ENCODE measurements around the gene CCDC144A. TPM values are rescaled to one million over a fixed set of nuclear protein-coding genes. Genes with fewer than 3 reads are reported as not detected.
"Not testable (repeated sequence)": the region's sequence is repeated elsewhere in the genome, so short reads cannot be mapped to it uniquely, and the experiment has no call there.

The CCDC144A gene
- polyA plus RNA-seq, 1 donor from 2014 or later, result not detected

DNA sequence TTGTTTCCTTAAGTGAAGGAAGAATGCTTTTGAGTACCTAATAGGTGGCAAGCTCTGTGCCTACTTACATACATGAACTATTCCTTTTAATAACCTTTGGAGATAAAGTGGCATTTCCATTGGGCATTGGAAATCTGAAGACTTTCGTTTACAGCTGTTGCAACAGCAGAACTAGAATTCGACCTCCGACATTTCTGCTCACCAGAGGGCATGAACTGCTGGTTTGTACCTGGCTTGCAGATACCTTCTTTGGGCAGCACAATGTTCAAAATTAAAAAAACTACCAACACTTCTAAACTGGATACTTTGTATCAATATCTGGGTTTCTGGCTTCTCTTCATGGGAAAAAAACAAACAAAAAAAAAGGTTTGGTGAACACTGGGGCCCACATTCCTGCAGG, 99.6 kb downstream of the CCDC144A start:
- not testable (repeated sequence) for H3K9me3 Mint-ChIP-seq, H3K4me3 Mint-ChIP-seq, H3K36me3 Mint-ChIP-seq, H3K27ac Mint-ChIP-seq, H3K4me1 Mint-ChIP-seq, H3K27me3 Mint-ChIP-seq

DNA sequence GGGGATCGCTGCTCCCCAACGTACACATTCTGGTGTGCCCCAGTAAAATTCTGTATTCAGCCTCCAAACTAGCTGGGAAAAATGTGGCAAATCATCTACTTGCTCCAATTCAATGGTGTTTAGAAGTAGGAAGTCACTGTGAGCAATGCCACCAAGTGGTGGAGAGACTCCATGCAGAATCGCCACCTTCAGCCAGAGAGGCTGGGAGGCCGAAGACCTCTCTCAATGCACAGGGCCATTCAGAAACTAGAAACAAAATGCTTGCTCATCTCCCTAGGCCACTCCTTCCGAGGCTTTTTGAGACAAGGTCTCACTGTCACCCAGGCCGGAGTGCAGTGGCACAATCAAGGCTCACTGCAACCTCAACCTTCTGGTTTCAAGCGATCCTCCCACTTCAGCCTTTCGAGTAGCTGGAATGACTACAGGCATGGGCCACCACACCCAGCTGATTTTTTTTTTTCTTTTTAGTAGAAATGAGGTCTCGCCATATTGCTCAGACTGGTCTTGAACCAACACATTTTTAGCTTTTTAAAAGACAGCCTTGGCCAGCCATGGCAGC, 100.4 kb downstream of the CCDC144A start:
- not testable (repeated sequence) for H3K4me3 Mint-ChIP-seq, H3K9me3 Mint-ChIP-seq, H3K36me3 Mint-ChIP-seq, H3K4me1 Mint-ChIP-seq, H3K27me3 Mint-ChIP-seq, H3K27ac Mint-ChIP-seq

- not testable (repeated sequence) for H3K4me3 Mint-ChIP-seq, H3K4me1 Mint-ChIP-seq, H3K36me3 Mint-ChIP-seq, H3K27ac Mint-ChIP-seq, H3K9me3 Mint-ChIP-seq, H3K27me3 Mint-ChIP-seq
These were observed 104.2 kb downstream of the CCDC144A start for GRCh38 chr17:16794215-16794614.

DNA sequence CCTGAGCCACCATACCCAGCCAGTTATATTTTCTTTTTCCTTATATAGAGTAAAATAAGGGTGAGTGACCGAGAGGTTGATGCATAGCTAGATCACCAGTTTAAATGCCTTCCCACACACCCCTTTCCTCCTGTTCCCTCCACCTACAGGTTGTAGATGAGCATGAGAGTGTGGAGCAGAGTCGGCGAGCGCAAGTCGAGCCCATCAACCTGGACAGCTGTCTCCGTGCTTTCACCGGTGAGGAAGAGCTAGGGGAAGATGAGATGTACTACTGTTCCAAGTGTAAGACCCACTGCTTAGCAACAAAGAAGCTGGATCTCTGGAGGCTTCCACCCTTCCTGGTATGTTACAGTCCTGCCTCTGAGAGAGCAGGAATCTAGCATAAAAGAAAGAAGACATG, 105.9 kb downstream of the CCDC144A start:
- not testable (repeated sequence) for H3K27ac Mint-ChIP-seq, H3K4me3 Mint-ChIP-seq, H3K27me3 Mint-ChIP-seq, H3K36me3 Mint-ChIP-seq, H3K9me3 Mint-ChIP-seq, H3K4me1 Mint-ChIP-seq

DNA sequence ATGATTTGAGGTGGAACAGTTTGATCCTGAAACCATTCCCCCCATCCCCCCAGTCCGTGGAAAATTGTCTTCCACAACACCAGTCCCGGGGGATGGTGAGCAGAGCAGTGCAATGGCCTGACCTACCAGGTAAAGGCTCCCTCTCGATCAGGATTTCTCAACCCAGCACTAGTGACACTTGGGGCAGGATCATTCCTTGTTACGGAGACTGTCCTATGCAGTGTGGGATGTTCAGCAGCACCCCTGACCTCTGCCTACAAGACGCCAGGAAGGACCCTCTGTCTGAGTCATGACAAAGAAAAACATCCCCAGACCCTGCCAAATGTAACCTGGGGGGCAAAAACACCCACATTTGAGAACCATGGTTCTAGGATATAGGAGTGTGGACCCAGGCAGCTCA, 114.8 kb downstream of the CCDC144A start:
- H3K36me3 Mint-ChIP-seq, H3K27me3 Mint-ChIP-seq, H3K27ac Mint-ChIP-seq, H3K4me1 Mint-ChIP-seq, H3K4me3 Mint-ChIP-seq, H3K9me3 Mint-ChIP-seq: not testable (repeated sequence)

DNA sequence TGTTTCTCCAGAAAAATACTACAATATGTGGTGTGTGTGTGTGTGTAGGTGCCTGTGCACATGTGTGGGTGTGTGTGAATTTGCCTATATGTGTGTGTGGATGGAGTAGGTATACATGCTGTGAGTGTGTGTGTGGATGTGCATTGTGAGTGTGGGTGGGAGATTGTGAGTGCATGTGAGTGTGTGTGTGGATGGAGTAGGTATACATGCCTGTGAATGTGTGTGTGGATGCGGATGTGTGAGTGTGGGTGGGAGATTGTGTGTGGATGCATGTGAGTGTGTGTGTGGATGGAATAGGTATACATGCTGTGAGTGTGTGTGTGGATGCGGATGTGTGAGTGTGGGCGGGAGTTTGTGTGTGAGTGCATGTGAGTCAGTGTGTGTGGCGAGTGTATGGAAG, 116.6 kb downstream of the CCDC144A start:
- not testable (repeated sequence) for H3K4me3 Mint-ChIP-seq, H3K27ac Mint-ChIP-seq, H3K36me3 Mint-ChIP-seq, H3K9me3 Mint-ChIP-seq, H3K4me1 Mint-ChIP-seq, H3K27me3 Mint-ChIP-seq

GRCh38 chr17:16807620-16808019, 117.6 kb downstream of the CCDC144A start:
- H3K27ac Mint-ChIP-seq, H3K4me3 Mint-ChIP-seq, H3K4me1 Mint-ChIP-seq, H3K9me3 Mint-ChIP-seq, H3K36me3 Mint-ChIP-seq, H3K27me3 Mint-ChIP-seq: not testable (repeated sequence)

- not testable (repeated sequence) for H3K4me1 Mint-ChIP-seq, H3K4me3 Mint-ChIP-seq, H3K9me3 Mint-ChIP-seq, H3K36me3 Mint-ChIP-seq, H3K27ac Mint-ChIP-seq, H3K27me3 Mint-ChIP-seq
These were observed 120.2 kb downstream of the CCDC144A start for GRCh38 chr17:16810236-16810635.

- not testable (repeated sequence) for H3K27ac Mint-ChIP-seq, H3K9me3 Mint-ChIP-seq, H3K4me3 Mint-ChIP-seq, H3K36me3 Mint-ChIP-seq, H3K4me1 Mint-ChIP-seq
- peaks cover 14% of the 10 kb centered on the region for H3K27me3 Mint-ChIP-seq
These were observed 122.1 kb downstream of the CCDC144A start for GRCh38 chr17:16812126-16812525.

DNA sequence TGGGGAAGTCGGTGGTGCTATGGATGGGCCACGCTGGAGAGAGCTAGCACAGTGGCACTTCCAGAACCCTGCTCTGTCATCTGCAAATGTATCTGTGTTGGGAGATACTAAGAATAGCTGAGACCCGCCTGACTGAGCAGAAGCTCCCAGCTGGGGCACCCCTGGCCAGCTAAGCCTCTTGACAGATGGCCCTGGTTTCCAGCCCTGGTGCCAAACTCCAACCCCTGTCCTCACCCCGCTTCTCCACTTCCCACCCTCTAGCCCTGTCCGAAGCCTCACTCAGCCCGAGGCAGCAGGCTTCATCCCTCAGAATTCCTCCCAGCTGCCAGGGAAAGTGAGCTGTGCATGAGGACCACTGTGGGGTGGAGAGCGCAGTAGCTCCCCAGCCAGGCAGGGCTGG, 124.4 kb downstream of the CCDC144A start:
- peaks cover 22% of the 10 kb centered on the region for H3K27me3 Mint-ChIP-seq
- H3K36me3 Mint-ChIP-seq, result no peaks in the 10 kb centered on the region
- H3K27ac Mint-ChIP-seq, result no peak overlapping the region
- H3K9me3 Mint-ChIP-seq, result no peaks in the 10 kb centered on the region
- H3K4me3 Mint-ChIP-seq, result no peak overlapping the region
- no peaks in the 10 kb centered on the region for H3K4me1 Mint-ChIP-seq

- H3K36me3 Mint-ChIP-seq, result no peaks in the 10 kb centered on the region
- H3K9me3 Mint-ChIP-seq, result no peaks in the 10 kb centered on the region
- H3K27ac Mint-ChIP-seq, result no peak overlapping the region
- H3K4me3 Mint-ChIP-seq, result no peak overlapping the region
- peaks cover 22% of the 10 kb centered on the region for H3K27me3 Mint-ChIP-seq
- H3K4me1 Mint-ChIP-seq, result no peaks in the 10 kb centered on the region
These were observed 127.2 kb downstream of the CCDC144A start for GRCh38 chr17:16817201-16817600.

GRCh38 chr17:16817940-16818339, 127.9 kb downstream of the CCDC144A start:
- Mint-ChIP-seq H3K4me3 (peak overlapping the region in 1 of 4 donors; percentile 36), H3K27me3 (peaks cover 21% of the 10 kb centered on the region)
- not testable (repeated sequence) for H3K9me3 Mint-ChIP-seq, H3K27ac Mint-ChIP-seq, H3K4me1 Mint-ChIP-seq, H3K36me3 Mint-ChIP-seq

- Mint-ChIP-seq H3K36me3 (no peaks in the 10 kb centered on the region), H3K27me3 (peaks cover 21% of the 10 kb centered on the region), H3K27ac (no peak overlapping the region), H3K9me3 (no peaks in the 10 kb centered on the region), H3K4me1 (no peaks in the 10 kb centered on the region), H3K4me3 (peak overlapping the region in 1 of 4 donors; percentile 36)
These were observed 128.3 kb downstream of the CCDC144A start for GRCh38 chr17:16818340-16818739.

GRCh38 chr17:16818821-16819683, 129.0 kb downstream of the CCDC144A start:
- no peaks in the 10 kb centered on the region for H3K9me3 Mint-ChIP-seq
- H3K4me3 Mint-ChIP-seq, result no peak overlapping the region
- no peak overlapping the region for H3K27ac Mint-ChIP-seq
- no peaks in the 10 kb centered on the region for H3K36me3 Mint-ChIP-seq
- H3K27me3 Mint-ChIP-seq, result peaks cover 20% of the 10 kb centered on the region
- H3K4me1 Mint-ChIP-seq, result no peaks in the 10 kb centered on the region

GRCh38 chr17:16820161-16820877, 130.3 kb downstream of the CCDC144A start:
- Mint-ChIP-seq H3K27me3 (peaks cover 13% of the 10 kb centered on the region), H3K27ac (no peak overlapping the region), H3K4me3 (no peak overlapping the region), H3K36me3 (no peaks in the 10 kb centered on the region), H3K9me3 (no peaks in the 10 kb centered on the region), H3K4me1 (no peaks in the 10 kb centered on the region)

DNA sequence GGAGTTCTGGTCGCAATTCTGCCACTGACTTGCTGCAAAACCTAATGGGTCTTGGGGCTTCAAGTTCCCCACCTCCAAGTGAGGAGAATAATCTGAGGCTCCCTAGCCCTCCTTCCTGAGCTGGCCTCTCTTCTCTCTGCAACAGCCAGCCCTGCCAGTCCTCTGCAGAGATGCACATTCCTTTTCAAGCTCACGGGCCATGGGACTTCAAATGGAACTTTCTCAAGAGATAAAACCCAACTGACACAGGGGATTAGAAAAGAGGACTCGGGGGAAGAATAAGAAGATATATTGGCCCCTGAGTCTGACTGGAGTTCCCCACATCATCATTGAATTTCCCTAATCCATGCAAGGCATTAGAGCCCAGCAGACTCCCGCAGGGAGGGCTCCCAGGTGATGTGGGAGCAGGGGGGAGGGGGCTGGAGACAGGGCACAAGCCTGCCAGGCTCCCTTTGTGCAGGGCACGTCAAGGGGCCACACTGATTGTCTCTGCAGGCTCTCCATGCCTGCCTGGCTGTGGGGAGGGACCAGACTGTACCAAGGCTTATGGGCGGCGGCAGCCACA, 131.0 kb downstream of the CCDC144A start:
- no peaks in the 10 kb centered on the region for H3K36me3 Mint-ChIP-seq
- no peaks in the 10 kb centered on the region for H3K4me1 Mint-ChIP-seq
- peaks cover 11% of the 10 kb centered on the region for H3K27me3 Mint-ChIP-seq
- H3K9me3 Mint-ChIP-seq, result peaks cover 0 to 2% (median 2%) of the 10 kb centered on the region in 3 donors
- H3K27ac Mint-ChIP-seq, result no peak overlapping the region
- H3K4me3 Mint-ChIP-seq, result no peak overlapping the region
